HUES48 (cell line): ENCODE measurements around the gene NIT1.
"Not testable (repeated sequence)": the region's sequence is repeated elsewhere in the genome, so short reads cannot be mapped to it uniquely, and the experiment has no call there.

Experiments
- H3K27ac ChIP-seq: one replicate; pipeline ENCODE4 v1.7.0; 2013; ENCODE audit warnings: low read depth, low read length, inconsistent platforms
- H3K27me3 ChIP-seq: 2 replicates; pipeline ENCODE4 v1.6.1; 2013; ENCODE audit warnings: mild to moderate bottlenecking, low read length; ENCODE audit not compliant: control insufficient read depth, insufficient read depth
- H3K36me3 ChIP-seq: 2 replicates; pipeline ENCODE4 v1.6.1; 2013; ENCODE audit warnings: low read length; ENCODE audit not compliant: control insufficient read depth, insufficient read depth
- H3K4me1 ChIP-seq: 2 replicates; pipeline ENCODE4 v1.6.1; 2013; ENCODE audit warnings: mild to moderate bottlenecking, low read length; ENCODE audit not compliant: control insufficient read depth, insufficient read depth
- H3K4me3 ChIP-seq: 2 replicates; pipeline ENCODE4 v1.5.1; 2013; ENCODE audit warnings: mild to moderate bottlenecking, low read depth, low read length
- H3K9ac ChIP-seq: 2 replicates; pipeline ENCODE4 v1.6.1; 2013; ENCODE audit warnings: mild to moderate bottlenecking, low read depth, low read length, moderate library complexity
- H3K9me3 ChIP-seq: 2 replicates; pipeline ENCODE4 v1.6.1; 2013; ENCODE audit warnings: low read length; ENCODE audit not compliant: control insufficient read depth, insufficient read depth

The NIT1 gene

DNA sequence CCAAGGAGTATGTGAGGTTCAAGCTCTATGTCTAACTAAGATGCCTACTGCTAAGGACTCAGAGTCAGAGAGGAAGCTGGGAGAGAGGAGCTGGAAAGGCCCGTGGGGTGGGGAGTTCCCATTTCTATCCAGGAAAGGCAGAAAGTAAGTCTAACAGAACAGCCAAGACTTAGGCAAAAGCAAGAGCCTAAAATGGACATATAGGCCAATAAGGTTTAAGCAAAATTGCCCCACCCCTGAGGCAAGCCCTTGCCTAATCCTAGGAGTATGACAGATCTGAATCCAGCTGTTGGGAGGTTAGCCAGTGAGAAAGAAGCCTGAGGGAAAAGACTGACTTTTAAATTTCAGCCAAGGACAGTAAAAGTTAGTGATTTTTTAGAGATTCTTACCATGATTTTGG is 21.4 kb upstream of the NIT1 start:
- Histone ChIP-seq H3K27ac (no peak overlapping the region), H3K36me3 (peaks cover 14% of the 10 kb centered on the region), H3K27me3 (no peaks in the 10 kb centered on the region), H3K9me3 (no peaks in the 10 kb centered on the region), H3K4me1 (0 out of 2 replicates have a peak, but pooled peaks cover 4% of the 10 kb centered on the region), H3K9ac (no peak overlapping the region), H3K4me3 (no peak overlapping the region)

DNA sequence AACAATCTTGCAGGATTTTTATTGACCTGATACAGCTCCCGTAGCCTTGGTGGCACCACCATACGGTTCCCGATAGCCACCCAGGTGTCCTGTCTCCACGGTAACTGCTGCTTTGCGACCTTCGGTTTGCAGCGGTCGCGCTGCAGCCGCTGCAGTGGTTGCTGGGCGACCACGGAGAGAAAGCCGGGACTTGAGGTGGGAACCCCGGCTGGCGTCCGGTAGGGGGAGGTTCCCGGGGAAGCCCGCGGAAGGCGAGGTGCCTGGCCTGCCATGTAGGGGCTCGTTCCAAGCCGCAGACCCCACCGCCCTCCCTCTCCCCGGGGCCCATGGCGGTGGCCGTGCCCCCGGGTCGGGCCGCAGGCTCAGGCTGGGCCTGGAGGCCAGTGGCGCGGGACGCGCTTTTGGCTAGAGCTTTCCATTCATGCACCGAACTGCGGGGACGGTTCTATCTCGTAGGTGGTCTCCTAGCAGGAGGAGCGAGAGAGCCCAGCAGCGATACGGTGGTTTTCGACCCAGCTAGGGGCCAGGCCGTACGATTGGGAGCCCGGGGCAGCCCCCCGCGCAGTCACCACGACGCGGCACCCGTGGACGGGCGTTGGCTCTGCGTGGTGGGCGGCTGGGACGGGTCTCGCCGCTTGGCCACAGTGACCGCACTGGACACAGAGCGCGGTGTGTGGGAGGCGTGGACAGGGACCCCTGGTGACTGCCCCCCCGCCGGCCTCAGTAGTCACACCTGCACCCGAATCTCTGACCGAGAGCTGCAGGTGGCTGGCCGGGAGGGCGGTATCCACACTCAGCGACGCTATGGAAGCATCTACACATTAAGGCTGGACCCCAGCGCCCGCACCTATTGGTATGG is 19.5 kb upstream of the NIT1 start, which contains the start of gene KLHDC9:
TSS of gene KLHDC9 (plus strand) at position 152 of the 859 bp plus-strand sequence. CDS start at position 327, 175 bp downstream.
- Histone ChIP-seq H3K9ac (peak within 1 kb of the TSS; percentile 62), H3K9me3 (no peaks in the 10 kb centered on the region), H3K4me1 (0 out of 2 replicates have a peak, but pooled peaks cover 4% of the 10 kb centered on the region), H3K36me3 (peaks cover 23% of the 10 kb centered on the region), H3K27me3 (no peaks in the 10 kb centered on the region), H3K4me3 (peak within 1 kb of the TSS; percentile 93), H3K27ac (peak within 1 kb of the TSS; percentile 76)

DNA sequence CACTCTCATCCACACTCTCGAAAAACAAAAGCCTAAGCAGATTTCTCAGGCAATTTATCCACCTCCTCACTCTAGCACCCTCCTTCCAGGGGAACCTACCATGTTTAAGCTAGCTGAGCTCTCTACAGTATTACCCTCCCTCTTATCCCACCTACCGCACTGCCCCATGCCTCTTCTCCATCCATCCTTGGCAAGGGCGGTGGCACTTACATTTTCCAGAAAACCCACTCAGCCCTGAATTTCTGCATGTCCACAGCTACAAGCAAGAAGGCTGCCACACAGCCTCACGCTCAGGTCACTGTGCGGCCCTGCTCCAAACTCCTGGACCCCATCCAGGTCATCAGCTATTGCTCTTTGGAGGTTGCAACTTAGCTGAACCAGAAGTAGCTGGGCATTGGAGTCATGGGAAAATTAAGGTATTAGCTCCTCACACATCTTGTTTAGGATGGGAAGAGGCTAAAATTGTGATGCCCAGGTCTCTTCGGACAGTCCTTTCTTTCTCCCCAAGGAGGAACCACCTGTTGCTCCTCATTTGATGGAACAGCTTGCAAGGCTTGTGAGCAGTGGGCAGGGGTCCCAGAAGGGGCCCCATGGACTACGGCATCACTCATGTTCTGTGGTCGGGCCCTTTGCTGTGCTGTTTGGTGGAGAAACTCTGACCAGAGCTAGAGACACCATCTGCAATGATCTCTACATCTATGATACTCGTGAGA is 18.7 kb upstream of the NIT1 start:
- no peak overlapping the region for H3K27ac ChIP-seq
- peaks cover 26% of the 10 kb centered on the region for H3K36me3 ChIP-seq
- 0 out of 2 replicates have a peak, but pooled peaks cover 4% of the 10 kb centered on the region for H3K4me1 ChIP-seq
- no peaks in the 10 kb centered on the region for H3K27me3 ChIP-seq
- H3K4me3 ChIP-seq = peak overlapping the region; percentile 93
- peak overlapping the region; percentile 62 for H3K9ac ChIP-seq
- no peaks in the 10 kb centered on the region for H3K9me3 ChIP-seq

DNA sequence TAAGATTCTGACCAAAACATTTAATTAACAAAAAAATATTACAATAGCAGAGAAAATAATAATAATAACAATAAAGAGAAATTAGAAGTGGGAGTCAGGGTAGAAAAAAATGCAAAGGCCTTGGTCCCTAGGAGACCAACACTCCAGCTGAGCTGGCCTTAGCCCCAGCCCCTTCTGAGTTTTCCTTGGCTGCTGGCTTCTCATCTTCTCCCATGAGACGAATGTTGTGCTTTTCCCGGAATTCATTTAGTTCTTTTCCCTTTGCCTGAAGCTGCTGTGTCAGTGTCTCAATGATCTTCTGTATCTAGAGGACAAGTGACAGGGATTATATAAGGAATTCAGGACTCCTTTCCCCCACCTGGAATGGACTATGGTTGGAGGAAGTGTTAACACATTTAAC is 17.3 kb upstream of the NIT1 start:
- H3K4me1 ChIP-seq = 0 out of 2 replicates have a peak, but pooled peaks cover 4% of the 10 kb centered on the region
- no peak overlapping the region for H3K4me3 ChIP-seq
- no peaks in the 10 kb centered on the region for H3K9me3 ChIP-seq
- H3K27me3 ChIP-seq = no peaks in the 10 kb centered on the region
- H3K9ac ChIP-seq = no peak overlapping the region
- H3K27ac ChIP-seq = no peak overlapping the region
- peaks cover 26% of the 10 kb centered on the region for H3K36me3 ChIP-seq

DNA sequence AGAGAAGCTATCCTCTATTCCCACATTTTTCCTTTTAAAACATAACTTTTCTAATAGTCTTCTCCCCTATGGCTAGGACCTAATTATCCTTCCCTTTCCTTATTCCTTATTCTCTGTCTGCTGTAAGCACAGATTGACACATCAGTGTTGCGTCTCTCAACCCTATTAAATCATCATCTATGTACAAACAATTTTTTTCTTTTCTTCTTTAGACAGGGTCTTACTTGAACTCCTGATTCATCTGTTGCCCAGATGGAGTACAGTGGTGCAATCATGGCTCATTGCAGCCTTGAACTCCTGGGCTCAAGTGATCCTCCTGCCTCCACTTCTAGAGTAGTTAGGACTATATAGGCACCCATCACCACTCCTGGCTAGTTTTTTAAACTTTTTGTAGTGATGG is 11.5 kb upstream of the NIT1 start:
- Histone ChIP-seq H3K4me1 (no peaks in the 10 kb centered on the region), H3K27ac (no peak overlapping the region), H3K36me3 (peaks cover 20% of the 10 kb centered on the region), H3K9ac (no peak overlapping the region), H3K27me3 (no peaks in the 10 kb centered on the region), H3K9me3 (no peaks in the 10 kb centered on the region), H3K4me3 (no peak overlapping the region)

DNA sequence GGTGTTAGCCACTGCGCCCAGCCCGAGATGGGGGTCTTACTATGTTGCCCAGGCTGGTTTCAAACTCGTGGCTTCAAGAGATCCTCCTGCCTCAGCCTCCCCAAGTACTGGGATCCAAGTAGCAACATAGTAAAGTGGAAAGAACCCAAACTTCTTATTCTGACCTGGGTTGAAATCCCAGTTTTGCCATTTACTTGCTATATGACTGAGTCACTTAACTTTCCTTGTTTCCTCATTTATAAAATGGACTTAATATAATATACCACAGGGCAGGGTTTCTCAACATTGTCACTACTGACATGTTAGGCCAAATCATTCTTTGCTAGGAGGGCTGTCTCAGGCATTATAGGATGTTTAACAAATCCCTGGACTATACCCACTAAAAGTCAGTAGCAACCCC is 6.8 kb upstream of the NIT1 start:
- H3K4me1 ChIP-seq = no peaks in the 10 kb centered on the region
- H3K27ac ChIP-seq = no peak overlapping the region
- no peaks in the 10 kb centered on the region for H3K27me3 ChIP-seq
- H3K4me3 ChIP-seq = no peak overlapping the region
- no peak overlapping the region for H3K9ac ChIP-seq
- H3K9me3 ChIP-seq = no peaks in the 10 kb centered on the region
- peaks cover 8% of the 10 kb centered on the region for H3K36me3 ChIP-seq

DNA sequence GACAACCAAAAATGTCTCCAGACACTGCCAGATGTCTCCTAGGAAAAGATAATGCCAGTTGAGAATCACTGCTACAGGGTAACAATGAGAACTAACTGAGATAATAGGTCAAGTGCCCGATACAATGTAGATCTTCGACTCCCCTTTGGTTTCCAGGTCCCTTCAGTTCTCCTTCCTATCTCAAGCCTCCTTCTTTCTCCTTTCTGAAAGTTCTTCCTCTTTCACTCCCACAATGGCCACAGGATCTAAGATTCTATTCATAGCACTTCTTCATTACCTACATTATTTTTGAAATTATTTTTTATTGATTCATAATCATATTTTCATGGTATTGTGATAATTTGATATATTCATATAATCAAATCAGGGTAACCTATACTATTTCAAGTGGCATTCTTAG is 6.4 kb upstream of the NIT1 start:
- Histone ChIP-seq H3K9ac (no peak overlapping the region), H3K36me3 (peaks cover 7% of the 10 kb centered on the region), H3K4me1 (no peaks in the 10 kb centered on the region), H3K9me3 (no peaks in the 10 kb centered on the region), H3K4me3 (no peak overlapping the region), H3K27me3 (no peaks in the 10 kb centered on the region), H3K27ac (no peak overlapping the region)

DNA sequence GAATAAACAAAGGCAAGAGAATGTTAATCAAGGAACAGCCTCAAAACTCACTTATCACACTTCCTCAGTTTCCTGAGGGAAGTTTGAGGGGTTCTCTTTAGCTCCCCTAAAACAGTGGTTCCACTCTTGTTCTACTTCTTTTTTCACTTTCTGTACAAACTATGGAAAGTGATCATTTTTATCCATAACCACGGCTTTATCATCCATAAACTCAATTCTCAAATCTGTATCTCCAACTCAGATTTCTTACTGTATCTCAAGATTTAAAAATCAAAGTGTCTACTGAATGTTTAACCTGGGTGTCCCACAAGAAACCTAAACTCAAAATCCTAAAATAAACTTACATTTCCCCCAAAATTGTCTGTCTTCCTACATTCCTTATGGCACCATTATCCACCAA is 4.0 kb upstream of the NIT1 start:
- H3K9ac ChIP-seq = no peak overlapping the region
- H3K4me1 ChIP-seq = peaks cover 4% of the 10 kb centered on the region
- H3K27me3 ChIP-seq = no peaks in the 10 kb centered on the region
- no peaks in the 10 kb centered on the region for H3K9me3 ChIP-seq
- H3K27ac ChIP-seq = no peak overlapping the region
- H3K4me3 ChIP-seq = no peak overlapping the region
- H3K36me3 ChIP-seq = peaks cover 7% of the 10 kb centered on the region

DNA sequence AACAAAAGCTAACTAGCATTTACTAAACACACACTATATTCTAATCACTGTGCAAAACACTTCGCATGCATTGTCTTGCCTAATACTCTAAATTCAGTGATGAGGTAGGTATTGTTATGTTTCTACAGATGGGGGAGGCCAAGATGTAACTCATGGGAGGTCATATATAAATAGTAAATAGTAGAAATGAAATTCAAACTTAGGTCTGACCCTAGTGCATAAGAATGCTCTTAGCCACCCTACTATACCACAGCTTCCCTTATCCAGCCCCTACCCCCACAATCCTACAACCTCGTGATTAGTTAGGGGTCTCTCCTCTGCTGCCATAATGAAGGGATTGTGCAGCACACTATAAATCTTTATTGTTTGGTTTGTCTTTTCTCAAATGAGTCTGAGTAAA is 3.3 kb upstream of the NIT1 start:
- Histone ChIP-seq H3K27me3 (no peaks in the 10 kb centered on the region), H3K9me3 (no peaks in the 10 kb centered on the region), H3K4me1 (peaks cover 11% of the 10 kb centered on the region), H3K9ac (no peak overlapping the region), H3K4me3 (no peak overlapping the region), H3K36me3 (peaks cover 4% of the 10 kb centered on the region), H3K27ac (no peak overlapping the region)

DNA sequence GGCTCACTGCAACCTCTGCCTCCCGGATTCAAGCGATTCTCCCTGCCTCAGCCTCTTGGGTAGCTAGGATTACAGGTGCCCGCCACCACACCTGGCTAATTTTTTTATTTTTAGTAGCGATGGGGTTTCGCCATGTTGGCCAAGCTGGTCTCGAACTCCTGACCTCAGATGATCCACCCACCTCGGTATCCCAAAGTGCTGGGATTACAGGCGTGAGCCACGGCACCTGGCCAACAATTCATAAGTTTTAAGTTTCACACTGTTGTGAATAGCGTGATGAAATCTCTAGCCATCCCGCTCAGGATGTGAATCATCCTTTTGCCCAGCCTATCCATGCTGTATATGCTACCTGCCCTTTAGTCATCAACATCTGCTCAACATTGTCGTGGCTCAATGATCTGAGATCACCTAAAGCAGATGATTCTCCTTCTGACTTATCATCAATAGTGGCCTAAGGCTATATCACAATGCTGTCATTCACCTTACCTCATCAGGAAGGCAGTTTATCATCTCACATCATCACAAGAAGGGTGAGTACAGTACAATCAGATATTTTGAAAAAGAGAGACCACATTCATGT is 2.7 kb upstream of the NIT1 start:
- no peak overlapping the region for H3K4me3 ChIP-seq
- no peaks in the 10 kb centered on the region for H3K9me3 ChIP-seq
- H3K9ac ChIP-seq = no peak overlapping the region
- H3K27me3 ChIP-seq = no peaks in the 10 kb centered on the region
- peaks cover 9% of the 10 kb centered on the region for H3K36me3 ChIP-seq
- H3K4me1 ChIP-seq = peaks cover 13% of the 10 kb centered on the region
- no peak overlapping the region for H3K27ac ChIP-seq

DNA sequence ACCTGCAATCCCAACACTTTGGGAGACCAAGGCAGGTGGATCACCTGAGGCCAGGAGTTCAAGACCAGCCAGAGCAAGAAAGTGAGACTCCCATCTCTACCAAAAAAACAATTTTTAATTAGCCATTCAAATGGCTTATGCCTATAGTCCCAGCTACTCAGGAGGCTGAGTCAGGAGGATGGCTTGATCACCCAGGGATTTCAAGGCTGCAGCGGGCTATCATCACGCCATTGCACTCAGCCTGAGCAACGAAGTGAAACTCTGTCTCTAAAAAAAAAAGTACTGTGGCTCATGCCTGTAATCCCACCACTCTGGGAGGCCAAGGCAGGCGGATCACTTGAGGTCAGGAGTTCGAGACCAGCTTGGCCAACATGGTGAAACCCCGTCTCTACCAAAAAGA is 1.9 kb upstream of the NIT1 start:
- not testable (repeated sequence) for H3K9me3 ChIP-seq, H3K9ac ChIP-seq, H3K4me3 ChIP-seq, H3K27ac ChIP-seq, H3K27me3 ChIP-seq
- peaks cover 13% of the 10 kb centered on the region for H3K4me1 ChIP-seq
- H3K36me3 ChIP-seq = peaks cover 16% of the 10 kb centered on the region
